KMS-11 (cell line): ENCODE data around the gene ARFGEF3.

Experiments
- H2AFZ ChIP-seq: fragments of 200-600 bp; sonication (generic); 2 replicates; pipeline ENCODE4 v1.6.1; 2016; ENCODE audit warnings: antibody characterized with exemption, mixed run types, low read depth
- H3K27ac ChIP-seq: fragments of 200-600 bp; sonication (generic); 2 replicates; pipeline ENCODE4 v1.6.1; 2016; ENCODE audit warnings: mild to moderate bottlenecking, mixed run types
- H3K27me3 ChIP-seq: fragments of 200-600 bp; sonication (generic); 2 replicates; pipeline ENCODE4 v1.6.1; 2017; ENCODE audit warnings: mild to moderate bottlenecking, low read depth, mixed run types, moderate library complexity; ENCODE audit not compliant: insufficient read depth
- H3K36me3 ChIP-seq: fragments of 200-600 bp; sonication (generic); 2 replicates; pipeline ENCODE4 v1.6.1; 2017; ENCODE audit warnings: mild to moderate bottlenecking, mixed run types; ENCODE audit not compliant: insufficient read depth
- H3K4me1 ChIP-seq: fragments of 200-600 bp; sonication (generic); 2 replicates; pipeline ENCODE4 v1.6.1; 2016; ENCODE audit warnings: mild to moderate bottlenecking, low read depth, mixed run types; ENCODE audit not compliant: poor library complexity, severe bottlenecking
- H3K4me2 ChIP-seq: fragments of 200-600 bp; sonication (generic); 2 replicates; pipeline ENCODE4 v1.7.0; 2016; ENCODE audit warnings: mild to moderate bottlenecking, mixed run types
- H3K4me3 ChIP-seq: fragments of 200-600 bp; sonication (generic); IDR thresholded peaks from 2 replicates; pipeline ENCODE4 v1.6.1; 2017; ENCODE audit warnings: low read depth, low read length, mixed read lengths; ENCODE audit not compliant: insufficient read depth
- H3K79me2 ChIP-seq: fragments of 200-600 bp; sonication (generic); 2 replicates; pipeline ENCODE4 v1.6.1; 2016; ENCODE audit warnings: low read depth, mixed run types; ENCODE audit not compliant: insufficient read depth
- H3K9ac ChIP-seq: fragments of 200-600 bp; sonication (generic); 2 replicates; pipeline ENCODE4 v1.6.1; 2016; ENCODE audit warnings: mild to moderate bottlenecking, mixed run types
- H4K20me1 ChIP-seq: fragments of 200-600 bp; sonication (generic); 2 replicates; pipeline ENCODE4 v1.6.1; 2016; ENCODE audit warnings: mild to moderate bottlenecking, mixed run types; ENCODE audit not compliant: insufficient read depth
- TF ChIP-seq, protein P1 (sequence below): fragments of 200-600 bp; sonication (generic); conservative IDR thresholded peaks from 2 replicates; pipeline ENCODE4 v1.6.1; 2017; ENCODE audit warnings: low read depth, mild to moderate bottlenecking, antibody characterized with exemption, low read length, moderate library complexity, mixed read lengths

The ARFGEF3 gene

DNA sequence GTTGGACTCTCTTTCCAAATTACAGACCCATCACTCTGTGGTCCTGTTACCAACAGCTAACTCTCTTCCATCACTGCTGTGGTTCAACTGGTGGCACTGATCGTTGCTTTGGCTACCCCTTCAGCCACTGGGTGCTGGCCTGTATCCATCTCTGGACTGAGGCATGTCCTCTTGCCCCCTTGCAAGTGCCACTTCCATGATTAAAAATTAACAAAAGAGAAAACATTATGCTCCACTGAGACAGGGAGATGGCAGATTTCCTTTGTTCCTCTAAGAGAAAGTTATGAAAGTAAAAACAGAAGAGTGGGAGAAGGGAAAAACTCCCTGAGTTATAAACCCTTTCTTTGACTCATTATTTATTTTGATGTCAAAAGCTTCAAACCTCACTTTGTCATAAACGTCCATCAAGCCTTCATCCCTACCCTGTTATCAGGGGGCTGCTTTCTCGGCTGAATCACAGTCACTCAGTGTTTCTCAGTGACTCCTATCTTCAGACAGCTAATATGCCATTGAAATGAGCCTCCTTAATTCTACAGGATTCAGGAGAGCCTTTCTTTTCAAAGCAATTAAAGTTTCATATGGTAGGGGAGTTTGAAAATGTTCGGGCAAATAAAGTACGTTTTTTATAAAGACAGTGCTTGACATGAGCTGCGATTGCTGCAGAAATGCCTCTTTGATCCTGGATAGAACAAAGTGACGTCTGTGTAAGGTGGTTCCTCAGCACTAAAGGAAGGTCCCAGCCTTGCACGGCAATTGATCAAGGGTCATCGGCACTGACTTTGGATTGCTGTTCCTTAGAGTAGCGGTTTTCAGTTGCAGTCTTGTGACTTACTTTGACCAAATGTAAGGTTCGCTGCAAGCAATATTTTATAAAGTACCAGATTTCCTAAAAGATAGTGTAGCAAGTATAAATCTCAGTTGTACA, 106.5 kb downstream of the ARFGEF3 start:
- Histone ChIP-seq H2AFZ (no peak overlapping the region), H3K27ac (no peak overlapping the region)

DNA sequence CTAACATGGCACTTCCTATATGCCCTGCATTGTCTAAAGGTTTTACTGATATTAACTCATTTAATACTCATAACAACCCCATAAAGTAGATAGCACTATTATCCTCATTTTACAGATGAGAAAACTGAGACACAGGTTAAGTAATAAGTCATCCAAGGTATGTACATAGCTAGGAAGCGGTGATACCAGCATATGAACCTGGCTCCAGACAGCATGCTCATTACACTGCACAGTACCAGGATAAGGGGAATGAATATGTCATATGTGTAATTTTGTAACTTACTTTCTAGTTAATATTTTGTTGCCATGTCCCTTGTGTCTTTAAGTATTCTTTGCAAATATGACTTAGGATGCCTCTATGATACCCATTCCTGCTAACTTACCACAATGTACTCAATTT, 109.7 kb downstream of the ARFGEF3 start:
- TF ChIP-seq, protein P1, sequence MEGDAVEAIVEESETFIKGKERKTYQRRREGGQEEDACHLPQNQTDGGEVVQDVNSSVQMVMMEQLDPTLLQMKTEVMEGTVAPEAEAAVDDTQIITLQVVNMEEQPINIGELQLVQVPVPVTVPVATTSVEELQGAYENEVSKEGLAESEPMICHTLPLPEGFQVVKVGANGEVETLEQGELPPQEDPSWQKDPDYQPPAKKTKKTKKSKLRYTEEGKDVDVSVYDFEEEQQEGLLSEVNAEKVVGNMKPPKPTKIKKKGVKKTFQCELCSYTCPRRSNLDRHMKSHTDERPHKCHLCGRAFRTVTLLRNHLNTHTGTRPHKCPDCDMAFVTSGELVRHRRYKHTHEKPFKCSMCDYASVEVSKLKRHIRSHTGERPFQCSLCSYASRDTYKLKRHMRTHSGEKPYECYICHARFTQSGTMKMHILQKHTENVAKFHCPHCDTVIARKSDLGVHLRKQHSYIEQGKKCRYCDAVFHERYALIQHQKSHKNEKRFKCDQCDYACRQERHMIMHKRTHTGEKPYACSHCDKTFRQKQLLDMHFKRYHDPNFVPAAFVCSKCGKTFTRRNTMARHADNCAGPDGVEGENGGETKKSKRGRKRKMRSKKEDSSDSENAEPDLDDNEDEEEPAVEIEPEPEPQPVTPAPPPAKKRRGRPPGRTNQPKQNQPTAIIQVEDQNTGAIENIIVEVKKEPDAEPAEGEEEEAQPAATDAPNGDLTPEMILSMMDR = no peak
- H3K27ac ChIP-seq = no peak overlapping the region
- no peak overlapping the region for H3K9ac ChIP-seq
- no peak overlapping the region for H3K4me3 ChIP-seq
- no peaks in the 10 kb centered on the region for H3K36me3 ChIP-seq
- H2AFZ ChIP-seq = no peak overlapping the region
- H4K20me1 ChIP-seq = no peaks in the 10 kb centered on the region
- H3K4me2 ChIP-seq = no peak overlapping the region
- H3K4me1 ChIP-seq = no peaks in the 10 kb centered on the region
- no peaks in the 10 kb centered on the region for H3K27me3 ChIP-seq
- no peaks in the 10 kb centered on the region for H3K79me2 ChIP-seq

More for the DNA sequence above, 106.5 kb downstream of the ARFGEF3 start:
- no peaks in the 10 kb centered on the region for H3K36me3 ChIP-seq
- H4K20me1 ChIP-seq = no peaks in the 10 kb centered on the region
- no peak overlapping the region for H3K9ac ChIP-seq
- H3K27me3 ChIP-seq = no peaks in the 10 kb centered on the region
- no peak overlapping the region for H3K4me2 ChIP-seq
- no peaks in the 10 kb centered on the region for H3K79me2 ChIP-seq
- H3K4me1 ChIP-seq = no peaks in the 10 kb centered on the region
- H3K4me3 ChIP-seq = no peak overlapping the region
- TF ChIP-seq, protein P1 = no peak

DNA sequence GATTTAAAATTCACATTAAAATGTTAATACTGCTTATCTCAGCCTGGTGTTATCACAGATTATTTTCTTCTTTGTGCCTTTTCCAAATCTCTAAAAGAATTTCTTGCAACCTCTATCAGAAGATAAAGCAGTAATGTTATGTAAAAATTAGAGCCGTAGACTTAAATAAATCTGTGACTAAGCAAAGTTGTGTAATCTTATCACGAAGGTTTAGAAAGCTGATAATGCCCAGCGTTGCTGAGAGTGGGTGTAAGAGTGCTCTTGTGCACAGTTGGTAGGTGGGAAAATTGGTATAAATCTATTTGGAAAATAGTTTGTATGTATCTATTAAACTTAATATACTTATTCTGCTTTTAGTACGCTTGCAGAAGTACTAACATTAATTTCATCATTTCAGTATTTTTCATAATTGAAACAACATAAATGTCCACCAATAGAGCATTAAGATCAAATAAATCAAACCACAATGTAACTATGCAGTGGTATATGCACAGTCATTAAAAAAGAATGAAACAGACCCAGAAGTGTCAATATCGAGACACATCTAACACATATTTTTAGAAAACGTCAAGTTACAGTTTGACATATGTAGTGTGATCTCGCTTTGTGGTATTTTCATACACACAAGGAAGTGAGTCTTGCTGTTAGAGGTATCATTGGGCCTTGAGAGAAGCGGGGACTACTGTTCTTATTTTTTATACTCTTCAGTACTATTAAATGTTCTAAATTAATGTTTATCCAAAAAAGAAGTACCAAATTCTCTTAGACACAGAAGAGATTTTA, 111.0 kb downstream of the ARFGEF3 start:
- no peaks in the 10 kb centered on the region for H3K36me3 ChIP-seq
- no peak overlapping the region for H3K4me2 ChIP-seq
- H3K79me2 ChIP-seq = no peaks in the 10 kb centered on the region
- H3K4me3 ChIP-seq = no peak overlapping the region
- H3K27me3 ChIP-seq = no peaks in the 10 kb centered on the region
- H3K4me1 ChIP-seq = no peaks in the 10 kb centered on the region
- H2AFZ ChIP-seq = no peak overlapping the region
- TF ChIP-seq, protein P1 = no peak
- H4K20me1 ChIP-seq = no peaks in the 10 kb centered on the region
- H3K9ac ChIP-seq = no peak overlapping the region
- no peak overlapping the region for H3K27ac ChIP-seq

DNA sequence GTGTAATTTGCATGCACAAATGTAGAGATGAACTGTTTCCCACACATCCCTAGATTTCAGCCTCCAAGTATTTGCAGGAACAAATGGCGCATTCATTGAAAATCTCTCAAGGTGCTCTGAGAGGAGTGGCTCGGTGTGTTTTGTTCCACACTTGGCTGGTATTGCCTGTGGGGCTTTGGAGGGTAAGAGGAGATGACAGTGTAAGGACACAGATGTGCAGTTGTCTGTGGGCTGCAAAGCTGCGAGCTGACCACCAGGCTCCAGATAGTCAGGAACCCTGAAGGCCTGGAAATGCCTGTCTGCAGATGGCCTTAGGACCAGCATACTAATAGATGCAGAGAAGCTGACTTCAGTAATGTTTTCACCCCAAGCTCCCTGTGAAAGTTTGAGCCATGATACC, 114.2 kb downstream of the ARFGEF3 start:
- H3K27me3 ChIP-seq = no peaks in the 10 kb centered on the region
- TF ChIP-seq, protein P1 = no peak
- H3K4me3 ChIP-seq = no peak overlapping the region

More for the DNA sequence above, 114.2 kb downstream of the ARFGEF3 start:
- Histone ChIP-seq H3K79me2 (no peaks in the 10 kb centered on the region), H4K20me1 (no peaks in the 10 kb centered on the region), H2AFZ (no peak overlapping the region), H3K27ac (no peak overlapping the region), H3K4me1 (no peaks in the 10 kb centered on the region), H3K36me3 (no peaks in the 10 kb centered on the region), H3K4me2 (no peak overlapping the region), H3K9ac (no peak overlapping the region)
